SU-DHL-6 (cell line): ENCODE measurements around the gene EXD3.
"Not testable (repeated sequence)": the region's sequence is repeated elsewhere in the genome, so short reads cannot be mapped to it uniquely, and the experiment has no call there.

Source experiments
- EZH2phosphoT487 ChIP-seq: fragments of 200-600 bp; sonication (generic), shearing (Covaris generic); conservative IDR thresholded peaks from 2 replicates; pipeline ENCODE4 v1.6.1; 2018; ENCODE audit warnings: mild to moderate bottlenecking, antibody characterized with exemption, low read length, moderate library complexity, mixed read lengths
- TF ChIP-seq, protein P1 (sequence below): fragments of 200-600 bp; sonication (generic); IDR thresholded peaks from one replicate; pipeline ENCODE4 v1.5.1; 2017; ENCODE audit warnings: antibody characterized with exemption, mild to moderate bottlenecking, low read length, moderate library complexity; ENCODE audit not compliant: insufficient read depth, poor library complexity, severe bottlenecking

DNA sequence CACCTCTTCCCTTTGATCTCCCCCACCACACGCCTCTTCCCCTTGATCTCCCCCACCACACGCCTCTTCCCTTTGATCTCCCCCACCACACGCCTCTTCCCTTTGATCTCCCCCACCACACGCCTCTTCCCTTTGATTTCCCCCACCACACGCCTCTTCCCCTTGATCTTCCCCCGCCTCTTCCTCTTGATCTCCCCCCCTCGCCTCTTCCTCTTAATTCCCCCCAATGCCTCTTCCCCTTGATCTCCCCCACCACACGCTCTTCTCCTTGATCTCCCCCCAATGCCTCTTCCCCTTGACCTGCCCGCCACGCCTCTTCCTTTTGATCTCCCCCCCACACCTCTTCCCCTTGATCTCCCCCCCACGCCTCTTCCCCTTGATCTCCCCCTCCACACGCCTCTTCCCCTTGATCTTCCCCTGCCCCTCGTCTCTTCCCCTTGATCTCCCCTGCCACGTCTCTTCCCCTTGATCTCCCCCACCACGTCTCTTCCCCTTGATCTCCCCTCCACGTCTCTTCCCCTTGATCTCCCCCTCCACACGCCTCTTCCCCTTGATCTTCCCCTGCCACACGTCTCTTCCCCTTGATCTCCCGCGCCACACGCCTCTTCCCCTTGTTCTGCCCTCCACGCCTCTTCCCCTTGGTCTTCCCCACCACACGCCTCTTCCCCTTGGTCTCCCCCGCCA, 27.7 kb upstream of the EXD3 start:
- TF ChIP-seq, protein P1, sequence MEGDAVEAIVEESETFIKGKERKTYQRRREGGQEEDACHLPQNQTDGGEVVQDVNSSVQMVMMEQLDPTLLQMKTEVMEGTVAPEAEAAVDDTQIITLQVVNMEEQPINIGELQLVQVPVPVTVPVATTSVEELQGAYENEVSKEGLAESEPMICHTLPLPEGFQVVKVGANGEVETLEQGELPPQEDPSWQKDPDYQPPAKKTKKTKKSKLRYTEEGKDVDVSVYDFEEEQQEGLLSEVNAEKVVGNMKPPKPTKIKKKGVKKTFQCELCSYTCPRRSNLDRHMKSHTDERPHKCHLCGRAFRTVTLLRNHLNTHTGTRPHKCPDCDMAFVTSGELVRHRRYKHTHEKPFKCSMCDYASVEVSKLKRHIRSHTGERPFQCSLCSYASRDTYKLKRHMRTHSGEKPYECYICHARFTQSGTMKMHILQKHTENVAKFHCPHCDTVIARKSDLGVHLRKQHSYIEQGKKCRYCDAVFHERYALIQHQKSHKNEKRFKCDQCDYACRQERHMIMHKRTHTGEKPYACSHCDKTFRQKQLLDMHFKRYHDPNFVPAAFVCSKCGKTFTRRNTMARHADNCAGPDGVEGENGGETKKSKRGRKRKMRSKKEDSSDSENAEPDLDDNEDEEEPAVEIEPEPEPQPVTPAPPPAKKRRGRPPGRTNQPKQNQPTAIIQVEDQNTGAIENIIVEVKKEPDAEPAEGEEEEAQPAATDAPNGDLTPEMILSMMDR = not testable (repeated sequence)
- TF ChIP-seq EZH2phosphoT487 = not testable (repeated sequence)
